ENCODE data around the gene EPX. TPM values are rescaled to one million over a fixed set of nuclear protein-coding genes. Genes with fewer than 3 reads are reported as not detected.

EPX gene
- total and polyA plus RNA-seq, 2 of the 4 experiments (the other 2 are of a cell fraction): not detected

GRCh38 chr17:58158181-58158580 lies 34.3 kb upstream of the EPX start:
- Histone ChIP-seq H3K23ac (ENCODE audit: low read depth, low read length) (no peak overlapping the region), H3K27me3 (ENCODE audit: control insufficient read depth, insufficient read depth, low read length) (peaks cover 25% of the 10 kb centered on the region), H3K14ac (replicated peaks; ENCODE audit: low read depth, low read length) (no peak overlapping the region), H2BK20ac (ENCODE audit: low read depth, low read length) (no peak overlapping the region), H4K20me1 (ENCODE audit: insufficient read depth, low read length) (no peaks in the 10 kb centered on the region), H3K18ac (ENCODE audit: low read depth, low read length) (no peak overlapping the region), H3K4ac (ENCODE audit: low read depth, low read length) (no peak overlapping the region), H2AK9ac (replicated peaks; ENCODE audit: low read depth, low read length, poor library complexity) (no peak overlapping the region), H4K91ac (ENCODE audit: insufficient read depth, low read depth, low read length) (no peak overlapping the region), H3K9me1 (ENCODE audit: insufficient read depth, low read length) (no peaks in the 10 kb centered on the region), H3K36me3 (ENCODE audit: control insufficient read depth, insufficient read depth, low read length) (no peaks in the 10 kb centered on the region), H2AFZ (replicated peaks; ENCODE audit: low read length, poor library complexity) (no peak overlapping the region), H3K4me3 (ENCODE audit: insufficient read depth, low read depth, low read length) (no peak overlapping the region), H3K9me3 (ENCODE audit: control insufficient read depth, insufficient read depth, low read length) (no peaks in the 10 kb centered on the region), H3K4me2 (ENCODE audit: low read depth, low read length) (no peak overlapping the region), H2BK15ac (ENCODE audit: low read depth, low read length) (no peak overlapping the region), H3K27ac (ENCODE audit: insufficient read depth, low read length) (no peak overlapping the region), H4K5ac (ENCODE audit: low read depth, low read length) (no peak overlapping the region), H2AK5ac (ENCODE audit: low read depth, low read length) (no peak overlapping the region), H3K4me1 (ENCODE audit: control insufficient read depth, insufficient read depth, low read length) (peaks cover 2% of the 10 kb centered on the region; the same call in 1 of the 2 replicates), H3K56ac (ENCODE audit: extremely low read depth, insufficient read depth, low read length) (no peak overlapping the region), H2BK5ac (ENCODE audit: low read depth, low read length, poor library complexity, severe bottlenecking) (no peak overlapping the region), H3K9ac (ENCODE audit: low read depth, low read length) (no peak overlapping the region), H2BK120ac (ENCODE audit: low read depth, low read length) (no peak overlapping the region), H3K79me1 (ENCODE audit: low read depth in 1 of 2, low read length in 2 of 2) (no peaks in the 10 kb centered on the region), H4K8ac (ENCODE audit: low read depth in 2 of 2, low read length in 2 of 2) (no peak overlapping the region)
- dilution Hi-C loops (cut with HindIII; ENCODE audit: low sequenced_read_pairs, unreplicated experiment): no loop called here
- TF ChIP-seq MAFK (IDR thresholded peaks at IDR 0.05; ENCODE audit: low read depth, low read length) (no peak), BHLHE40 (IDR thresholded peaks at IDR 0.05; ENCODE audit: low read depth, low read length) (no peak), MXI1 (IDR thresholded peaks at IDR 0.05; ENCODE audit: borderline replicate concordance, low read depth, low read length) (no peak), NFE2L2 (IDR thresholded peaks at IDR 0.05; ENCODE audit: low read depth, low read length) (no peak), FOS (IDR thresholded peaks at IDR 0.05; ENCODE audit: low read depth, low read length) (no peak), CEBPB (IDR thresholded peaks at IDR 0.05; ENCODE audit: low read depth, low read length) (no peak), CHD1 (IDR thresholded peaks at IDR 0.05; ENCODE audit: low read depth, low read length) (no peak), RAD21 (IDR thresholded peaks at IDR 0.05; ENCODE audit: low read length) (no peak), POLR2A (IDR thresholded peaks at IDR 0.05; ENCODE audit: low read depth, low read length) (no peak), RCOR1 (IDR thresholded peaks at IDR 0.05; ENCODE audit: insufficient replicate concordance, low read length) (no peak), RFX5 (IDR thresholded peaks at IDR 0.05; ENCODE audit: low read depth, low read length) (no peak), CTCF (conservative IDR thresholded peaks at IDR 0.05; ENCODE audit: low read depth, low read length) (no peak), MAZ (IDR thresholded peaks at IDR 0.05; ENCODE audit: borderline replicate concordance, low read depth, low read length) (no peak), SMC3 (IDR thresholded peaks at IDR 0.05; ENCODE audit: low read depth, low read length) (no peak)
- TF ChIP-seq, protein P1, sequence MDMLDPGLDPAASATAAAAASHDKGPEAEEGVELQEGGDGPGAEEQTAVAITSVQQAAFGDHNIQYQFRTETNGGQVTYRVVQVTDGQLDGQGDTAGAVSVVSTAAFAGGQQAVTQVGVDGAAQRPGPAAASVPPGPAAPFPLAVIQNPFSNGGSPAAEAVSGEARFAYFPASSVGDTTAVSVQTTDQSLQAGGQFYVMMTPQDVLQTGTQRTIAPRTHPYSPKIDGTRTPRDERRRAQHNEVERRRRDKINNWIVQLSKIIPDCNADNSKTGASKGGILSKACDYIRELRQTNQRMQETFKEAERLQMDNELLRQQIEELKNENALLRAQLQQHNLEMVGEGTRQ (IDR thresholded peaks at IDR 0.05; ENCODE audit: low read depth, low read length): no peak
- TF ChIP-seq, protein P2, sequence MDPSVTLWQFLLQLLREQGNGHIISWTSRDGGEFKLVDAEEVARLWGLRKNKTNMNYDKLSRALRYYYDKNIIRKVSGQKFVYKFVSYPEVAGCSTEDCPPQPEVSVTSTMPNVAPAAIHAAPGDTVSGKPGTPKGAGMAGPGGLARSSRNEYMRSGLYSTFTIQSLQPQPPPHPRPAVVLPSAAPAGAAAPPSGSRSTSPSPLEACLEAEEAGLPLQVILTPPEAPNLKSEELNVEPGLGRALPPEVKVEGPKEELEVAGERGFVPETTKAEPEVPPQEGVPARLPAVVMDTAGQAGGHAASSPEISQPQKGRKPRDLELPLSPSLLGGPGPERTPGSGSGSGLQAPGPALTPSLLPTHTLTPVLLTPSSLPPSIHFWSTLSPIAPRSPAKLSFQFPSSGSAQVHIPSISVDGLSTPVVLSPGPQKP (IDR thresholded peaks at IDR 0.05; ENCODE audit: borderline replicate concordance, low read depth, low read length): no peak
- intact Hi-C loops (cut with micrococcal nuclease): no loop called here
- BruUV-seq (replicated peaks): no TSS peak
- CTCF ChIA-PET: no interaction called here
- ATAC-seq (ENCODE audit: low read depth): no peak
- in situ Hi-C loops (cut with MboI; ENCODE audit: low sequenced_read_pairs): no loop called here
- WGBS, 2 experiments (ENCODE audit: extremely low coverage in 2 of 2, insufficient read length in 1 of 2): no CpG with 5 or more reads among the region's 2 CpGs
- POLR2A ChIA-PET (ENCODE audit: unreplicated experiment): no interaction called here
- DNase-seq: no peak
